Astrocyte (in vitro differentiated cells and primary cell): ENCODE measurements around the gene FBXL7.

Experiments
- CTCF ChIP-seq: IDR thresholded peaks from 2 replicates; pipeline ENCODE4 v1.5.1; 2011; ENCODE audit warnings: low read depth, mild to moderate bottlenecking, inconsistent platforms, low read length, moderate library complexity; ENCODE audit not compliant: insufficient read depth
- EZH2 ChIP-seq: IDR thresholded peaks from 2 replicates; pipeline ENCODE4 v1.6.1; 2012; ENCODE audit warnings: mild to moderate bottlenecking, low read length, inconsistent platforms; ENCODE audit not compliant: insufficient read depth

GRCh38 chr5:15737871-15738664 lies 238.1 kb downstream of the FBXL7 start:
- no peak for TF ChIP-seq CTCF
- no peak for TF ChIP-seq EZH2
